ENCODE results near the gene MYLK.

- no peak for TF ChIP-seq CTCF (IDR thresholded peaks at IDR 0.05)
- TF ChIP-seq POLR2A (IDR thresholded peaks at IDR 0.05): no peak
These were observed 225.8 kb downstream of the MYLK start for GRCh38 chr3:123658118-123658851.

Measured in lower leg skin (tissue), 3 donors.